SK-N-SH (cell line): ENCODE data around the gene TPGS1. TPM values are rescaled to one million over a fixed set of nuclear protein-coding genes. Genes with fewer than 3 reads are reported as not detected.

Source experiments
- CTCF ChIA-PET: fragments of 300-600, 350-600 bp; formaldehyde crosslinking; extraction: SDS; loops from one replicate; lab custom pipeline; 2021; lab: Yijun Ruan, JAX
- POLR2A ChIA-PET: fragments of 350-600 bp; sonication (Branson Sonifier 250); formaldehyde crosslinking; extraction: SDS; loops from one replicate; lab custom pipeline; 2020; ENCODE audit warnings: antibody characterized with exemption, inconsistent platforms; lab: Yijun Ruan, JAX
- DNase-seq: peaks from one replicate; pipeline ENCODE4 v3.0.0; 2012
- H2AFZ ChIP-seq: fragments of 200-600 bp; sonication (generic); 2 replicates; pipeline ENCODE4 v1.8.1; 2016; ENCODE audit warnings: antibody characterized with exemption, mild to moderate bottlenecking, low read depth
- H3F3A ChIP-seq: fragments of 200-600 bp; sonication (generic); replicated peaks from 2 replicates; pipeline ENCODE3; 2016; ENCODE audit warnings: antibody characterized with exemption, mild to moderate bottlenecking; ENCODE audit not compliant: insufficient read depth
- H3K27ac ChIP-seq, 2 experiments: fragments of 200-500 bp in 1 of 2; fragments of 200-600 bp in 1 of 2; sonication (Bioruptor generic) in 1 of 2; sonication (generic), shearing (Covaris generic) in 1 of 2; 2 replicates each; pipeline versions ENCODE4 v1.5.1 to v1.6.1; 2014 to 2016; ENCODE audit warnings: low read depth in 2 of 2, inconsistent platforms in 1 of 2, low read length in 1 of 2, mild to moderate bottlenecking in 1 of 2, mixed read lengths in 1 of 2
- H3K27me3 ChIP-seq: fragments of 200-600 bp; sonication (generic), shearing (Covaris generic); 2 replicates; pipeline ENCODE4 v1.6.1; 2016; ENCODE audit warnings: mixed run types; ENCODE audit not compliant: insufficient read depth
- H3K36me3 ChIP-seq, 2 experiments: fragments of 200-500 bp in 1 of 2; fragments of 200-600 bp in 1 of 2; sonication (Bioruptor generic) in 1 of 2; sonication (generic) in 1 of 2; replicated peaks in 1 of 2; 2 replicates each; pipeline versions ENCODE3 to v1.5.1; 2014 to 2016; ENCODE audit warnings: low read length in 1 of 2, mild to moderate bottlenecking in 1 of 2; ENCODE audit not compliant: insufficient read depth in 2 of 2, control insufficient read depth in 1 of 2
- H3K4me1 ChIP-seq, 2 experiments: fragments of 200-500 bp in 1 of 2; fragments of 200-600 bp in 1 of 2; sonication (Bioruptor generic) in 1 of 2; sonication (generic), shearing (Covaris generic) in 1 of 2; 2 replicates each; pipeline versions ENCODE4 v1.5.1 to v1.6.1; 2014 to 2016; ENCODE audit warnings: low read depth in 1 of 2, low read length in 1 of 2, mixed run types in 1 of 2; ENCODE audit not compliant: insufficient read depth in 2 of 2, control insufficient read depth in 1 of 2
- H3K4me2 ChIP-seq: fragments of 200-600 bp; sonication (generic), shearing (Covaris generic); 2 replicates; pipeline ENCODE4 v1.6.1; 2017; ENCODE audit warnings: mixed run types
- H3K4me3 ChIP-seq, 2 experiments: fragments of 200-500 bp in 1 of 2; fragments of 200-600 bp in 1 of 2; sonication (Bioruptor generic) in 1 of 2; sonication (generic), shearing (Covaris generic) in 1 of 2; 2 replicates each; pipeline versions ENCODE4 v1.5.1 to v1.8.1; 2014 to 2016; ENCODE audit warnings: low read depth in 2 of 2, inconsistent platforms in 1 of 2, low read length in 1 of 2, mild to moderate bottlenecking in 1 of 2, mixed read lengths in 1 of 2, moderate library complexity in 1 of 2
- H3K79me2 ChIP-seq: fragments of 200-600 bp; sonication (generic); 2 replicates; pipeline ENCODE4 v1.8.1; 2017; ENCODE audit warnings: mild to moderate bottlenecking; ENCODE audit not compliant: insufficient read depth
- H3K9ac ChIP-seq: fragments of 200-600 bp; sonication (generic); 2 replicates; pipeline ENCODE4 v1.6.1; 2017; ENCODE audit warnings: mixed run types
- H3K9me2 ChIP-seq: fragments of 200-600 bp; sonication (generic); 2 replicates; pipeline ENCODE4 v1.6.1; 2017; ENCODE audit warnings: mixed run types
- H3K9me3 ChIP-seq: fragments of 200-600 bp; sonication (generic); 2 replicates; pipeline ENCODE4 v1.6.1; 2017; ENCODE audit warnings: mixed run types, mild to moderate bottlenecking, moderate library complexity
- H4K20me1 ChIP-seq: fragments of 200-600 bp; sonication (generic); 2 replicates; pipeline ENCODE4 v1.6.1; 2017; ENCODE audit warnings: mild to moderate bottlenecking, mixed run types; ENCODE audit not compliant: insufficient read depth
- ELF1 ChIP-seq: IDR thresholded peaks from 2 replicates; pipeline ENCODE4 v1.4.0; 2012
- EP300 ChIP-seq, 2 experiments: IDR thresholded peaks; 2 replicates each; pipeline versions ENCODE4 v1.4.0 to v1.6.1; 2012; ENCODE audit warnings: borderline replicate concordance in 1 of 2, low read depth in 1 of 2, low read length in 1 of 2
- EZH2phosphoT487 ChIP-seq: fragments of 200-600 bp; sonication (generic); IDR thresholded peaks from 2 replicates; pipeline ENCODE4 v1.6.1; 2017; ENCODE audit warnings: low read depth, mixed run types, mild to moderate bottlenecking, antibody characterized with exemption, moderate library complexity, borderline replicate concordance
- FOXJ3 ChIP-seq: sonication (generic); formaldehyde crosslinking; IDR thresholded peaks from 2 replicates; pipeline ENCODE4 v1.5.1; 2020; ENCODE audit warnings: mild to moderate bottlenecking, missing genetic modification reagents
- MEF2A ChIP-seq: IDR thresholded peaks from 2 replicates; pipeline ENCODE4 v1.4.0; 2012; ENCODE audit warnings: low read depth, borderline replicate concordance
- NFIC ChIP-seq: IDR thresholded peaks from 2 replicates; pipeline ENCODE4 v1.4.0; 2012; ENCODE audit warnings: borderline replicate concordance
- NRF1 ChIP-seq: IDR thresholded peaks from 2 replicates; pipeline ENCODE4 v1.6.1; 2012; ENCODE audit warnings: low read depth, mild to moderate bottlenecking, low read length
- POLR2AphosphoS5 ChIP-seq: IDR thresholded peaks from 2 replicates; pipeline ENCODE4 v1.6.1; 2012; ENCODE audit warnings: low read depth, low read length
- RCOR1 ChIP-seq: fragments of 150-350 bp; IDR thresholded peaks from 2 replicates; pipeline ENCODE4 v1.6.1; 2017; ENCODE audit warnings: antibody characterized with exemption, low read length
- TEAD4 ChIP-seq: IDR thresholded peaks from 2 replicates; pipeline ENCODE4 v1.4.0; 2012; ENCODE audit warnings: mild to moderate bottlenecking, borderline replicate concordance; ENCODE audit not compliant: insufficient read depth
- USF1 ChIP-seq: IDR thresholded peaks from 2 replicates; pipeline ENCODE4 v1.4.0; 2012; ENCODE audit warnings: low read depth, borderline replicate concordance
- ZBTB33 ChIP-seq: IDR thresholded peaks from 2 replicates; pipeline ENCODE4 v1.4.0; 2012; ENCODE audit warnings: low read depth, borderline replicate concordance
- WGBS: methylation state at CpG from one replicate; pipeline ENCODE4 v1.1.6; 2017; ENCODE audit warnings: low lambda C conversion rate; 5-methylcytosine and 5-hydroxymethylcytosine counted together
- polyA plus RNA-seq, 3 experiments: library from polyadenylated mRNA; depleted of rRNA; stranded (reverse); fragments of >200 nt; gene quantifications; 2 replicates each; pipeline ENCODE4 v1.2.3, GENCODE V29; 2012
- TF ChIP-seq, protein P1 (sequence below): IDR thresholded peaks from 2 replicates; pipeline ENCODE4 v1.4.0; 2012; ENCODE audit warnings: low read depth
- TF ChIP-seq, protein P2 (sequence below): IDR thresholded peaks from 2 replicates; pipeline ENCODE4; 2012
- TF ChIP-seq, protein P3 (sequence below): fragments of 150-350 bp; IDR thresholded peaks from 2 replicates; pipeline ENCODE4 v1.6.1; 2016; ENCODE audit warnings: mild to moderate bottlenecking, low read depth, low read length

The TPGS1 gene
- polyA plus RNA-seq, 1 of the 3 experiments (the other 2 are of a cell fraction) = 31.0 TPM

DNA sequence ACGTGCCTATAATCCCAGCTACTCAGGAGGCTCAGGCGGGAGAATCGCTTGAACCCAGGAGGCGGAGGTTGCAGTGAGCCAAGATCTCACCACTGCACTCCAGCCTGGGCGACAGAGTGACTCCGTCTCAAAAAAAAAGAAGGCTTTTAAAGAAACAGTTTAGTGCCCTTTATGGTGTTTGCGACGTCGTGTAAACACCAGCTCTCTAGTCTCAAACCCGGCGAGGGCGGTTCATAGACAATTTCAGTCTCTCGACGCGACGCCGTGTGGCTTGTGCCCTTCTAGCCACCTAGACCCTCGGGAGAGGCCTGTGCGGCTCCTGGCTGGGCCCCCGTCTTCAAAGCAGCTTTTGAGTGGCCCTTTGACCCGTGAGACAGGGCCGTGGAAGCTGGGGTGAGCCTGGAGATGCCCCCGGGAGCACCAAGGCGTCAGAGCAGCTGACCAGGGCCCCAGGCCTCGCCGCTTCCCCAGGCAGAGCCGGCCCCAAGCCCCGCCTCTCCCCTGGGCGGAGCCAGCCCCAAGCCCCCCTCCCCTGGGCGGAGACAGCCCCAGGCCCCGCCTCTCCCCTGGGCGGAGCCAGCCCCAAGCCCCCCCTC, 16.1 kb upstream of the TPGS1 start (continued):
- TF ChIP-seq USF1 (no peak), EP300 (IDR thresholded peaks at IDR 0.05; ENCODE audit: borderline replicate concordance in 1 of 2, low read depth in 1 of 2, low read length in 1 of 2) (no peak), POLR2AphosphoS5 (no peak), NRF1 (no peak), FOXJ3 (CRISPR knock-in tag) (no peak), TEAD4 (no peak), MEF2A (no peak), RCOR1 (no peak), NFIC (no peak), ELF1 (no peak)
- TF ChIP-seq, protein P1, sequence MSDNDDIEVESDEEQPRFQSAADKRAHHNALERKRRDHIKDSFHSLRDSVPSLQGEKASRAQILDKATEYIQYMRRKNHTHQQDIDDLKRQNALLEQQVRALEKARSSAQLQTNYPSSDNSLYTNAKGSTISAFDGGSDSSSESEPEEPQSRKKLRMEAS = no peak
- TF ChIP-seq, all 33 proteins: peak for 0

- no peak for TF ChIP-seq EZH2phosphoT487
- TF ChIP-seq, protein P2, sequence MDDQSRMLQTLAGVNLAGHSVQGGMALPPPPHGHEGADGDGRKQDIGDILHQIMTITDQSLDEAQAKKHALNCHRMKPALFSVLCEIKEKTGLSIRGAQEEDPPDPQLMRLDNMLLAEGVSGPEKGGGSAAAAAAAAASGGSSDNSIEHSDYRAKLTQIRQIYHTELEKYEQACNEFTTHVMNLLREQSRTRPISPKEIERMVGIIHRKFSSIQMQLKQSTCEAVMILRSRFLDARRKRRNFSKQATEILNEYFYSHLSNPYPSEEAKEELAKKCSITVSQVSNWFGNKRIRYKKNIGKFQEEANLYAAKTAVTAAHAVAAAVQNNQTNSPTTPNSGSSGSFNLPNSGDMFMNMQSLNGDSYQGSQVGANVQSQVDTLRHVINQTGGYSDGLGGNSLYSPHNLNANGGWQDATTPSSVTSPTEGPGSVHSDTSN = no peak
- TF ChIP-seq, protein P3, sequence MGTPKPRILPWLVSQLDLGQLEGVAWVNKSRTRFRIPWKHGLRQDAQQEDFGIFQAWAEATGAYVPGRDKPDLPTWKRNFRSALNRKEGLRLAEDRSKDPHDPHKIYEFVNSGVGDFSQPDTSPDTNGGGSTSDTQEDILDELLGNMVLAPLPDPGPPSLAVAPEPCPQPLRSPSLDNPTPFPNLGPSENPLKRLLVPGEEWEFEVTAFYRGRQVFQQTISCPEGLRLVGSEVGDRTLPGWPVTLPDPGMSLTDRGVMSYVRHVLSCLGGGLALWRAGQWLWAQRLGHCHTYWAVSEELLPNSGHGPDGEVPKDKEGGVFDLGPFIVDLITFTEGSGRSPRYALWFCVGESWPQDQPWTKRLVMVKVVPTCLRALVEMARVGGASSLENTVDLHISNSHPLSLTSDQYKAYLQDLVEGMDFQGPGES = no peak
- TF ChIP-seq ZBTB33 = no peak
- TF ChIP-seq, all 33 proteins: peak for 0
- Histone ChIP-seq H3K9ac (no peak overlapping the region), H3K4me3 (no peak overlapping the region), H3K27me3 (no peaks in the 10 kb centered on the region), H3K79me2 (no peaks in the 10 kb centered on the region), H3K4me1 (peaks cover 0 to 7% of the 10 kb centered on the region in 2 experiments; a peak in 1 of 4 replicates), H3K9me3 (no peaks in the 10 kb centered on the region), H3K36me3 (no peaks in the 10 kb centered on the region), H4K20me1 (no peaks in the 10 kb centered on the region), H3K9me2 (no peaks in the 10 kb centered on the region), H3K27ac (no peak overlapping the region), H2AFZ (no peak overlapping the region), H3F3A (peaks cover 9% of the 10 kb centered on the region), H3K4me2 (no peak overlapping the region)
- POLR2A ChIA-PET = no interaction called here
- peak; percentile 69 for DNase-seq
- WGBS = no CpG with 5 or more reads among the region's 19 CpGs
- CTCF ChIA-PET = interaction anchor here (1.2 to 2.0 kb wide), 2 partner anchors 14 to 108 kb away, joined by 4 to 12 read pairs; no protein-coding TSS in a partner anchor
These were observed 15.2 kb upstream of the TPGS1 start for GRCh38 chr19:492091-492531.
